ENCODE measurements around the gene APOL2.

APOL2 gene

DNA sequence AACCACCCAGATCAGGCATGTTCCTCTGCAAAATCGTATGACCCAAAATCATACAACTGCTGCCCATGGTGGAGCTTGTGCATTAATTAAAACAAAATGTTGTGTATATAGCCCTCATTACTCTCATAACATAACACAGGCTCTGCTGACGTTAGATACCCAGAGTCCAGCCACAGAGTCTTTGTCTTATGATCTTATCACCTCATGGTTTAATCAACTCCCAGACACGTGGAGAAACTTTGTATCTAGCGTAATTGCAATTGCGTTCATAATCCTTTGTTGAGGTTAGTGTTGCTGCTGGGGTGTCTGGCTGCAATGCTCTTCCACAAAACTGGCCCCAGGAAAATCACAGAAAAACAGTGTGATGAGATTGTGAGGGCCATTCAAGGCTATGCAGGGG lies 8.6 kb upstream of the APOL2 start:
- Histone ChIP-seq H2BK5ac (ENCODE audit: low read length) (no peak overlapping the region), H3K18ac (ENCODE audit: low read length) (no peak overlapping the region), H3K4me2 (ENCODE audit: low read length) (no peak overlapping the region), H4K5ac (ENCODE audit: low read length) (no peak overlapping the region), H2AK5ac (ENCODE audit: low read length) (no peak overlapping the region), H3K36me3 (ENCODE audit: control insufficient read depth, insufficient read depth, low read length) (no peaks in the 10 kb centered on the region), H3K56ac (ENCODE audit: low read length) (no peak overlapping the region), H3K23ac (ENCODE audit: low read length) (no peak overlapping the region), H3K79me2 (ENCODE audit: control insufficient read depth, insufficient read depth, low read length) (no peaks in the 10 kb centered on the region), H3K9ac (ENCODE audit: low read length) (no peak overlapping the region), H2BK15ac (replicated peaks; ENCODE audit: low read depth) (no peak overlapping the region), H3K27ac (ENCODE audit: low read depth, low read length) (no peak overlapping the region), H3K4ac (ENCODE audit: low read depth, low read length) (no peak overlapping the region), H3K4me1 (ENCODE audit: control insufficient read depth, low read depth, low read length) (no peaks in the 10 kb centered on the region), H4K8ac (ENCODE audit: low read depth, low read length) (no peak overlapping the region), H3K27me3 (ENCODE audit: insufficient read depth, low read length, poor library complexity) (no peaks in the 10 kb centered on the region), H2BK120ac (ENCODE audit: low read depth, low read length) (no peak overlapping the region), H3K79me1 (ENCODE audit: low read length) (no peaks in the 10 kb centered on the region), H3K4me3 (ENCODE audit: low read length) (no peak overlapping the region)
- no CpG with 5 or more reads among the region's 5 CpGs for WGBS (ENCODE audit: extremely low coverage, insufficient coverage, low lambda C conversion rate)
- no peak for DNase-seq

DNA sequence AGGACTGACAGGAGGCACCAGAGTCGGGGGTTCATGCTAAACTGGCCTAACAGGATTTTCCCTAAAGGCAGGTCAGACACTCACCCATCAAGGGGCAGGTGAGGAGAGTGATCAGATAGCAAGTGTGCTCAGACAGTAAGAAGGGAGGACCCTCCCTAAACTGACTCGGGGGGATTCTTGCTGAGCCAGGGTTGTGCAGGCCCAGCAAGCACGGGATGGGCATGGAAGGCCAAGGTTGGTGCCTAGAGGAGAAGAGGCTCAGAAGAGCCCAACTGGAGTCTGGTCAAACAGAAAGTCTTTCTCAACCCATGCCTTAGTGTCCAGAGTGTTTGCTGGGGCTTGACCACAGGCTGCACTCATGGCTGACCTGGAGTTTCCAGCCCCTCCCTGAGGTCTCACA lies 7.4 kb upstream of the APOL2 start:
- no peak overlapping the region for H3K9ac ChIP-seq (ENCODE audit: low read length)
- no peaks in the 10 kb centered on the region for H3K27me3 ChIP-seq (ENCODE audit: insufficient read depth, low read length, poor library complexity)
- no peak overlapping the region for H3K27ac ChIP-seq (ENCODE audit: low read depth, low read length)
- no CpG with 5 or more reads among the region's 3 CpGs for WGBS (ENCODE audit: extremely low coverage, insufficient coverage, low lambda C conversion rate)
- no peak overlapping the region for H4K5ac ChIP-seq (ENCODE audit: low read length)
- H2AK5ac ChIP-seq (ENCODE audit: low read length): no peak overlapping the region
- no peaks in the 10 kb centered on the region for H3K36me3 ChIP-seq (ENCODE audit: control insufficient read depth, insufficient read depth, low read length)
- H3K23ac ChIP-seq (ENCODE audit: low read length): no peak overlapping the region
- no peak overlapping the region for H2BK15ac ChIP-seq (replicated peaks; ENCODE audit: low read depth)
- H3K4me3 ChIP-seq (ENCODE audit: low read length): no peak overlapping the region
- H3K56ac ChIP-seq (ENCODE audit: low read length): no peak overlapping the region
- no peaks in the 10 kb centered on the region for H3K4me1 ChIP-seq (ENCODE audit: control insufficient read depth, low read depth, low read length)
- DNase-seq: no peak
- H3K79me1 ChIP-seq (ENCODE audit: low read length): no peaks in the 10 kb centered on the region
- H3K18ac ChIP-seq (ENCODE audit: low read length): no peak overlapping the region
- H2BK120ac ChIP-seq (ENCODE audit: low read depth, low read length): no peak overlapping the region
- no peak overlapping the region for H2BK5ac ChIP-seq (ENCODE audit: low read length)
- no peak overlapping the region for H4K8ac ChIP-seq (ENCODE audit: low read depth, low read length)
- H3K4me2 ChIP-seq (ENCODE audit: low read length): no peak overlapping the region
- no peaks in the 10 kb centered on the region for H3K79me2 ChIP-seq (ENCODE audit: control insufficient read depth, insufficient read depth, low read length)
- H3K4ac ChIP-seq (ENCODE audit: low read depth, low read length): no peak overlapping the region

DNA sequence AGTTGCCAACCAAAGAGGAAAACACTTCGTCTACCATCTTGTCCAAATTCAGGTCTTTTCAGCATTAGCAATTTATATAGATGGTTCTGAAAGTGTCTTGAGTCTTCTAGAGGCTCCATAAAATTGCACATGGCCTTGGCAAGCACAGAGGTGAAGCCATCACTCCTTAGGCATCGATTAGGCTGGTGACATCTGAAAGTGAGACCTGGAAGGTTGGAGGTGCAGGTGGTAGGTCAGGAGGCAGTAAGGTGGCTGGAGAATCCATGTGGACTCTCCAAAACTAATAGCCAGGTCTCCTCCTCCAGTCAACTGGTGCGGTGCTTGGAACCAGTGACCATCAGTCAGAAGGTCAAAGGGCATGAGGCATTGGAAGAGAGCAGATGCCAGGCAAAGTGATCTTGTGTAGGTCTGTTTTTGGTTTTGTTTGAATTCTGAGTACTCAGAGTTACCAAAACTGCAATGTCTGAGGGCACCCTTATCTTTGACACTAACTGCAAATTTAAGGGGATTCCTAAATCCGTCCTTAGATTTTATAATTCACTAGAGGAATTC lies 6.6 kb upstream of the APOL2 start:
- Histone ChIP-seq H3K79me1 (ENCODE audit: low read length) (no peaks in the 10 kb centered on the region), H3K56ac (ENCODE audit: low read length) (no peak overlapping the region), H3K4me3 (ENCODE audit: low read length) (no peak overlapping the region), H3K4me2 (ENCODE audit: low read length) (no peak overlapping the region), H4K8ac (ENCODE audit: low read depth, low read length) (no peak overlapping the region), H3K4me1 (ENCODE audit: control insufficient read depth, low read depth, low read length) (no peaks in the 10 kb centered on the region), H4K5ac (ENCODE audit: low read length) (no peak overlapping the region), H3K4ac (ENCODE audit: low read depth, low read length) (no peak overlapping the region), H3K27ac (ENCODE audit: low read depth, low read length) (no peak overlapping the region), H2BK5ac (ENCODE audit: low read length) (no peak overlapping the region), H3K9ac (ENCODE audit: low read length) (no peak overlapping the region), H2BK120ac (ENCODE audit: low read depth, low read length) (no peak overlapping the region), H3K23ac (ENCODE audit: low read length) (no peak overlapping the region), H2BK15ac (replicated peaks; ENCODE audit: low read depth) (no peak overlapping the region), H2AK5ac (ENCODE audit: low read length) (no peak overlapping the region), H3K79me2 (ENCODE audit: control insufficient read depth, insufficient read depth, low read length) (no peaks in the 10 kb centered on the region), H3K36me3 (ENCODE audit: control insufficient read depth, insufficient read depth, low read length) (no peaks in the 10 kb centered on the region), H3K27me3 (ENCODE audit: insufficient read depth, low read length, poor library complexity) (no peaks in the 10 kb centered on the region), H3K18ac (ENCODE audit: low read length) (no peak overlapping the region)
- WGBS (ENCODE audit: extremely low coverage, insufficient coverage, low lambda C conversion rate): no CpG with 5 or more reads among the region's 4 CpGs
- DNase-seq: no peak

DNA sequence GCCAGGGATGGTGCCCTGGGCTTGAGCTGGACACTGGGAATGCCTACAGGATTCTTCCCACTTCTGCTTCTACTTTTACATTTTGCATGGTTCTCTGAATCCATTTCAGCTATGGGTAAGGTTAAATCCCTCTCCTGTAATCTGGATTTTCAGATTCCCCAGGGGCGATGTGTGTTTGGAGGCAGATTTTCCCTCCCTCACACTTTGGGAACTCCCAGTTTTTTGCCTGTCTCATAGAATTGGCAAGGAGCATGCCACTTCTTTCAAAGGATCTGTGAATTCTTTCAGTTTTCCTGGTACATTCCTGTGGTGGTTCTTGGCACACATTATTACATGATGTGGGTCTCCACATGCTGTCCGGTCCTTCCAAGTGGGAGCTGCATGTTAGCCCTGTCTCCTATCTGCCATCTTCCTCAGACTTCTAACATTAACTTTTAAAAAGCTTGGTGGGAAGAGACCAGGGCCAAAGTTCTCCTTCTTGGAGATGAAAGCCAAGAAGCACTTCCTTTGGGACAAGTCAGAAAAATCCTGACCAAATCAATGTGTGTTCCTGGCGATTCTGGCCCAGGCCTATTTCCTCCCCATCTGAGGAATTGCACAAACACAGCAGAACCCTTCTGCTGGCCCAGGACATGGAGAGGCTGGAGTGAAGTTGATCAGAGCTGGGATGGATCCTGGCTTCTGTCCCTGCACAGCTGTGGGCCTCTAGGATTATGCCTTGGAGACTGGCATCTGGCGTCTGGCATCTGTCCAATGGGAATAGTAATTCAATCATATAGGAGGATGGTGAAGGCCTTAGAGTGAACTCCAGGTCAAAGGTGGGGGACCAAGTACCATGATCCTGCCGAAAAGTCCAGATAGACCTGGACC lies 5.4 kb upstream of the APOL2 start:
- H3K4me3 ChIP-seq (ENCODE audit: low read length): no peak overlapping the region
- no peaks in the 10 kb centered on the region for H3K36me3 ChIP-seq (ENCODE audit: control insufficient read depth, insufficient read depth, low read length)
- H4K5ac ChIP-seq (ENCODE audit: low read length): no peak overlapping the region
- H3K56ac ChIP-seq (ENCODE audit: low read length): no peak overlapping the region
- no CpG with 5 or more reads among the region's 5 CpGs for WGBS (ENCODE audit: extremely low coverage, insufficient coverage, low lambda C conversion rate)
- no peak overlapping the region for H3K9ac ChIP-seq (ENCODE audit: low read length)
- H3K4me2 ChIP-seq (ENCODE audit: low read length): no peak overlapping the region
- H3K4ac ChIP-seq (ENCODE audit: low read depth, low read length): no peak overlapping the region
- H3K18ac ChIP-seq (ENCODE audit: low read length): no peak overlapping the region
- H2BK5ac ChIP-seq (ENCODE audit: low read length): no peak overlapping the region
- H2BK120ac ChIP-seq (ENCODE audit: low read depth, low read length): no peak overlapping the region
- no peaks in the 10 kb centered on the region for H3K79me1 ChIP-seq (ENCODE audit: low read length)
- no peak overlapping the region for H3K23ac ChIP-seq (ENCODE audit: low read length)
- no peak overlapping the region for H2BK15ac ChIP-seq (replicated peaks; ENCODE audit: low read depth)
- DNase-seq: no peak
- no peak overlapping the region for H3K27ac ChIP-seq (ENCODE audit: low read depth, low read length)
- no peak overlapping the region for H4K8ac ChIP-seq (ENCODE audit: low read depth, low read length)
- no peak overlapping the region for H2AK5ac ChIP-seq (ENCODE audit: low read length)
- H3K4me1 ChIP-seq (ENCODE audit: control insufficient read depth, low read depth, low read length): no peaks in the 10 kb centered on the region
- H3K79me2 ChIP-seq (ENCODE audit: control insufficient read depth, insufficient read depth, low read length): no peaks in the 10 kb centered on the region
- H3K27me3 ChIP-seq (ENCODE audit: insufficient read depth, low read length, poor library complexity): no peaks in the 10 kb centered on the region

DNA sequence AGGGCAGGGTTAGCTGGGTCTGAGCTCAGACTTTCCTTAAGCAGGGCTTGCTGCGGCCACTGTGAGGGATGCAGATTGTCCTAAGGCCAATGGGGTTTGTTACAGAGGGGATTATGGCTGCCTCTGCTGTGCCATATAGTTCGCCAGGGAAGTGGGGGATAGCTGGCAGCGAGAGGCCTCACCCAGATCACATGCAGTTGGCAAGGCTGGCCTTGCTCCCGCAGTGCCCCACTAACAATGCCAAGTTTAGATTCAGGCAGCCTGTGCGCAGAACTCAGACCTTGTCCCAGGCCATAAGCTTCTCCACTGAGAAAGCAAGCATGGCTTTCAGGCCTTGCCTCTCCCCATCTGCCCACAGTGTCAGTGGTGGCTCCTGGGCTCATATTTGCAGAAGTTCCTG lies 4.7 kb upstream of the APOL2 start:
- no peak overlapping the region for H3K4ac ChIP-seq (ENCODE audit: low read depth, low read length)
- H4K5ac ChIP-seq (ENCODE audit: low read length): no peak overlapping the region
- no peak overlapping the region for H2BK5ac ChIP-seq (ENCODE audit: low read length)
- H3K4me3 ChIP-seq (ENCODE audit: low read length): no peak overlapping the region
- no peaks in the 10 kb centered on the region for H3K27me3 ChIP-seq (ENCODE audit: insufficient read depth, low read length, poor library complexity)
- no peaks in the 10 kb centered on the region for H3K79me2 ChIP-seq (ENCODE audit: control insufficient read depth, insufficient read depth, low read length)
- no peaks in the 10 kb centered on the region for H3K36me3 ChIP-seq (ENCODE audit: control insufficient read depth, insufficient read depth, low read length)
- H2BK120ac ChIP-seq (ENCODE audit: low read depth, low read length): no peak overlapping the region
- no peak overlapping the region for H4K8ac ChIP-seq (ENCODE audit: low read depth, low read length)
- no peak overlapping the region for H3K4me2 ChIP-seq (ENCODE audit: low read length)
- no peak overlapping the region for H3K56ac ChIP-seq (ENCODE audit: low read length)
- DNase-seq: no peak
- H3K23ac ChIP-seq (ENCODE audit: low read length): no peak overlapping the region
- no peak overlapping the region for H2BK15ac ChIP-seq (replicated peaks; ENCODE audit: low read depth)
- H2AK5ac ChIP-seq (ENCODE audit: low read length): no peak overlapping the region
- H3K27ac ChIP-seq (ENCODE audit: low read depth, low read length): no peak overlapping the region
- no peak overlapping the region for H3K18ac ChIP-seq (ENCODE audit: low read length)
- peaks cover 2% of the 10 kb centered on the region for H3K4me1 ChIP-seq (ENCODE audit: control insufficient read depth, low read depth, low read length)
- no CpG with 5 or more reads among the region's 5 CpGs for WGBS (ENCODE audit: extremely low coverage, insufficient coverage, low lambda C conversion rate)
- H3K79me1 ChIP-seq (ENCODE audit: low read length): no peaks in the 10 kb centered on the region
- H3K9ac ChIP-seq (ENCODE audit: low read length): no peak overlapping the region

DNA sequence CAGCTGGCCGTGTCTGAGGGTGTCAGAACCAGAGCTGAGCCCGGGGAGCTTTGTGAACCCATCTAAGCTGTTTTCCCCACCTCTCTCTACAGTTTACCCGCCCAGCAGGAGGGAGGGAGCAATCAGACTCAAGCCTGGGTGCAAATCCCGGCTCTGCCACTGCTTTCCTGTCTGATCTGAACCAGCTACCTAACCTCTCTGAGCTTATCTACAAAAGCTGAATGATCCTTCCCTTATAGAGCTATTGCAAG lies 252 bp downstream of the APOL2 start:
- no peak overlapping the region for H4K8ac ChIP-seq (ENCODE audit: low read depth, low read length)
- H2AK5ac ChIP-seq (ENCODE audit: low read length): no peak overlapping the region
- H3K4me2 ChIP-seq (ENCODE audit: low read length): peak overlapping the region; percentile 35
- H3K9ac ChIP-seq (ENCODE audit: low read length): peak overlapping the region; percentile 60
- no peaks in the 10 kb centered on the region for H3K79me1 ChIP-seq (ENCODE audit: low read length)
- DNase-seq: no peak
- no peak overlapping the region for H4K5ac ChIP-seq (ENCODE audit: low read length)
- H3K79me2 ChIP-seq (ENCODE audit: control insufficient read depth, insufficient read depth, low read length): no peaks in the 10 kb centered on the region
- peak overlapping the region; percentile 79 for H3K56ac ChIP-seq (ENCODE audit: low read length)
- H3K4me3 ChIP-seq (ENCODE audit: low read length): no peak overlapping the region
- no peak overlapping the region for H3K18ac ChIP-seq (ENCODE audit: low read length)
- H3K4ac ChIP-seq (ENCODE audit: low read depth, low read length): no peak overlapping the region
- no peak overlapping the region for H3K27ac ChIP-seq (ENCODE audit: low read depth, low read length)
- no peaks in the 10 kb centered on the region for H3K27me3 ChIP-seq (ENCODE audit: insufficient read depth, low read length, poor library complexity)
- H3K23ac ChIP-seq (ENCODE audit: low read length): no peak overlapping the region
- H3K4me1 ChIP-seq (ENCODE audit: control insufficient read depth, low read depth, low read length): peaks cover 2% of the 10 kb centered on the region
- H3K36me3 ChIP-seq (ENCODE audit: control insufficient read depth, insufficient read depth, low read length): no peaks in the 10 kb centered on the region
- H2BK15ac ChIP-seq (replicated peaks; ENCODE audit: low read depth): no peak overlapping the region
- no peak overlapping the region for H2BK120ac ChIP-seq (ENCODE audit: low read depth, low read length)
- WGBS (ENCODE audit: extremely low coverage, insufficient coverage, low lambda C conversion rate): no CpG with 5 or more reads among the region's 4 CpGs
- H2BK5ac ChIP-seq (ENCODE audit: low read length): no peak overlapping the region

Measured in mesendoderm (in vitro differentiated cells).